Naive B cell (primary cell): Measurements from ENCODE around the gene PHF23. TPM values are rescaled to one million over a fixed set of nuclear protein-coding genes. Genes with fewer than 3 reads are reported as not detected.

Experiments used
- ATAC-seq, 2 donors: fragments of 150-1000 bp; cut with Tn5 transposase; 2 replicates each; pipeline ENCODE4 v1.10.0; 2021; ENCODE audit warnings: low read depth in 2 of 2, mild to moderate bottlenecking in 2 of 2, moderate library complexity in 2 of 2
- DNase-seq: peaks from one replicate; pipeline ENCODE4 v3.0.0; 2022
- H3K27ac Mint-ChIP-seq, 6 donors: one replicate each; pipeline ENCODE4 v1.8.0; 2020 to 2022; ENCODE audit warnings: mild to moderate bottlenecking in 6 of 6, mixed read lengths in 6 of 6, moderate library complexity in 5 of 6, inconsistent platforms in 2 of 6
- H3K27me3 Mint-ChIP-seq, 3 donors: one replicate each; pipeline ENCODE4 v1.8.0; 2021 to 2022; ENCODE audit warnings: mixed read lengths in 3 of 3, mild to moderate bottlenecking in 1 of 3
- H3K36me3 Mint-ChIP-seq, 2 donors: one replicate each; pipeline ENCODE4 v1.8.0; 2020 to 2022; ENCODE audit warnings: mixed read lengths in 2 of 2, inconsistent platforms in 1 of 2, mild to moderate bottlenecking in 1 of 2
- H3K4me1 Mint-ChIP-seq, 3 donors: one replicate each; pipeline ENCODE4 v1.8.0; 2020 to 2022; ENCODE audit warnings: mixed read lengths in 3 of 3, inconsistent platforms in 1 of 3, mild to moderate bottlenecking in 1 of 3, moderate library complexity in 1 of 3
- H3K4me3 Mint-ChIP-seq, 8 donors: one replicate each; pipeline ENCODE4 v1.8.0; 2020 to 2022; ENCODE audit warnings: mild to moderate bottlenecking in 8 of 8, mixed read lengths in 8 of 8, moderate library complexity in 8 of 8, inconsistent platforms in 2 of 8
- H3K9me3 Mint-ChIP-seq, 7 donors: one replicate each; pipeline ENCODE4 v1.8.0; 2020 to 2022; ENCODE audit warnings: mixed read lengths in 7 of 7, mild to moderate bottlenecking in 5 of 7, inconsistent platforms in 2 of 7, moderate library complexity in 1 of 7
- polyA plus RNA-seq, 6 donors: library from polyadenylated mRNA; unstranded; fragments of 300-500 nt; fragmentation: Illumina TruSeq; gene quantifications; one replicate each; pipeline ENCODE4 v1.2.3, GENCODE V29; 2021; ENCODE audit warnings: low read depth in 6 of 6

Gene PHF23
- 10 to 100 TPM; 11.9 to 24.2 (median 20.5) TPM for polyA plus RNA-seq

DNA sequence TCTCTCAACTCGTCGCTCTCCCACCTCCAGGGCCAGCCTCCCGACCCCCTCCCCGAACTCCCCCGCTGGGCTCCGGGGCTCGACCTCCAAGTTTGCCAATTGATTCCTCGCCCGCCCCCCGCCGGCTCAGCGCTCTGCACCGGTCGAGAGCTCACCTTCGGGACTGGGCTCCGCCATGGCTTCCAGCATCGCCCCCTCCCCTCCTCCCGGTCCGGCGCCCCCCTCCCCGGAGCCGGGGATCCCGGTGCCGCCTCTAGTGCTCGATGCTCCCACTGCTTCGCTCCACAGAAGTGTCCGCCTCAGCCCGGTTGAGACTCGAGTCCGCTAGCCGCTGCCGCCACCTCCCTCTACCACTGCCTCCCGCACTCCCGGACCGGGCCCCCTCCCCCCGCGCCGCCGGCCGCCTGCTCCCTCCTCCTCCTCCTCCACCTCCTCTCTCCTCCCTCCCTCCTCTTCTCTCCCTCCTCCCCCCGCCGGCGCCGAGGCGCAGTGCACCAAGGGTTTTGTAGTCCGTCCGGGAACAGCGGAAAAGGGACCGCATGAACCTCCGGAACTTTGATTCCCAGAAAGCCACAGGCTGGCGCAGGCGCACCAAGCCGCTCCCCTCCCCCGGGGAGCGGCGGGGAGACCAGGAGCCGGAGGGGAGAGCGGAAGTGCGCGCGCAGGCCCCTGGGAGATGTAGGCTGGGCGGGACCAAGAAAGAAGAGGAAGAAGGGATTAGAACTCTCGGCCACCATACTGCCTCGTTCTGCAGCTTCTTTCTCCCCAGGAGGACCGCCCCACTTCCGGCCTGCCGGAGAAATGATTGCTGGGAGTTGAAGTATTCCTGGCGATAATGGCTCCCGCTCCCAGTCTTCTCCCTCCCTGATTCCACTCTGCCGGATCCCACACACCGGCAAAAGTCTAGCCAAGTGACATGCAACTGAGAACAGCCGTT lies at the start of gene PHF23:
TSS of gene PHF23 (minus strand) at position 367 of the 937 bp plus-strand sequence. CDS start at position 189, 178 bp downstream.
- DNase-seq (peak; percentile 93), ATAC-seq (peak; percentile 59 to 61)
- H3K27ac Mint-ChIP-seq: peak within 1 kb of the TSS; percentile 91 to 100 (median 98)
- peaks cover 0 to 4% (median 0%) of the 10 kb centered on the region in 7 donors for H3K9me3 Mint-ChIP-seq
- H3K4me1 Mint-ChIP-seq: peaks cover 61 to 73% (median 65%) of the 10 kb centered on the region in 3 donors
- no peaks in the 10 kb centered on the region for H3K27me3 Mint-ChIP-seq
- peak within 1 kb of the TSS; percentile 87 to 100 (median 98) for H3K4me3 Mint-ChIP-seq
- H3K36me3 Mint-ChIP-seq: peaks cover 4 to 32% of the 10 kb centered on the region in 2 donors

DNA sequence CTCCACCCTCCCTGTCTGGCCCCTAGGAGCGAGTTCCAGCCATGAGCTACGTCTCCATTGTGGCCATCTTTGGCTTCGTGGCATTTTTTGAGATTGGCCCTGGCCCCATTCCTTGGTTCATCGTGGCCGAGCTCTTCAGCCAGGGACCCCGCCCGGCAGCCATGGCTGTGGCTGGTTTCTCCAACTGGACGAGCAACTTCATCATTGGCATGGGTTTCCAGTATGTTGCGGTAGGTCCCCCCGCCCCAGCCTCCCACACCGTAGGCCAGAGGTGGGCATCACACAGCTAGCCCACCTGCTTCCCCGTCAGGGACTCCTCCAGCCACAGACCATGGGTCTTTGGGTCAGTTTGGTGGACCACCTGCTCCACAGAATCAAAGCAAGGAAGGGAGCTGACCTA lies 46.4 kb upstream of the PHF23 start:
- Mint-ChIP-seq H3K27ac (no peak overlapping the region), H3K4me3 (no peak overlapping the region), H3K4me1 (peaks cover 12 to 27% (median 22%) of the 10 kb centered on the region in 3 donors), H3K27me3 (peaks cover 26 to 85% (median 50%) of the 10 kb centered on the region in 3 donors), H3K36me3 (no peaks in the 10 kb centered on the region), H3K9me3 (no peaks in the 10 kb centered on the region)
- DNase-seq (no peak), ATAC-seq (no peak)

DNA sequence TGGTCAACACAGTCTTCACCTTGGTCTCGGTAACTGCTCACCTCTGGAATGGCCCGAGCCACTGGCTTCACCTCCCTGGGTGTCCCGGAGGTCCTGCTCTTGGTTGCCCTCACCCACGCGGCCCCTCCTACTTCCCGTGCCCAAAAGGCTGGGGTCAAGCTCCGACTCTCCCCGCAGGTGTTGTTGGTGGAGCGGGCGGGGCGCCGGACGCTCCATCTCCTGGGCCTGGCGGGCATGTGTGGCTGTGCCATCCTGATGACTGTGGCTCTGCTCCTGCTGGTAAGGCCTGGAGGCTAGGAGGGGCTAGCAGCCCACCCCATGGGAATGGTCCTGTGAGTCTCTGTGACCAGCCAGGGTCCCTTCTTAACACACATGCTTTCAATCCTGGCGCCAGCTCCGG lies 45.7 kb upstream of the PHF23 start:
- Mint-ChIP-seq H3K4me1 (peaks cover 18 to 35% (median 29%) of the 10 kb centered on the region in 3 donors), H3K27me3 (peaks cover 26 to 77% (median 42%) of the 10 kb centered on the region in 3 donors), H3K36me3 (no peaks in the 10 kb centered on the region), H3K4me3 (no peak overlapping the region), H3K9me3 (no peaks in the 10 kb centered on the region), H3K27ac (no peak overlapping the region)
- DNase-seq: no peak
- no peak for ATAC-seq

DNA sequence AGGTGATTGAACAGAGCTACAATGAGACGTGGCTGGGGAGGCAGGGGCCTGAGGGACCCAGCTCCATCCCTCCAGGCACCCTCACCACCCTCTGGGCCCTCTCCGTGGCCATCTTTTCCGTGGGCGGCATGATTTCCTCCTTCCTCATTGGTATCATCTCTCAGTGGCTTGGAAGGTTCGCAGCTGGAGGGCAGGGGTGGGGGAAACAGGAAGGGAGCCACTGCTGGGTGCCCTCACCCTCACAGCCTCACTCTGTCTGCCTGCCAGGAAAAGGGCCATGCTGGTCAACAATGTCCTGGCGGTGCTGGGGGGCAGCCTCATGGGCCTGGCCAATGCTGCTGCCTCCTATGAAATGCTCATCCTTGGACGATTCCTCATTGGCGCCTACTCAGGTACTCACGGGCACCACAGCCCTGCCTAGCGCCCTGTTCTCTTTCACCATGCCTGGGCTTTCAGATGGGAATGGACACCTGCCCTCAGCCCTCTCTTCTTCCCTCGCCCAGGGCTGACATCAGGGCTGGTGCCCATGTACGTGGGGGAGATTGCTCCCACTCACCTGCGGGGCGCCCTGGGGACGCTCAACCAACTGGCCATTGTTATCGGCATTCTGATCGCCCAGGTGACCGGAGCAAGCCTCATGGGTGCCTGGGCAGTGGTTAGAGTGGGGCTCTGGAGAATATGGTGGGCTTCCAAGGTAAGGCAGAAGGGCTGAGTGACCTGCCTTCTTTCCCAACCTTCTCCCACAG lies 44.4 kb upstream of the PHF23 start:
- Mint-ChIP-seq H3K4me1 (peaks cover 18 to 37% (median 30%) of the 10 kb centered on the region in 3 donors), H3K27me3 (peaks cover 26 to 72% (median 37%) of the 10 kb centered on the region in 3 donors), H3K4me3 (peak overlapping the region in 3 of 8 donors; percentile 44 to 81 (median 64)), H3K27ac (peak overlapping the region in 1 of 6 donors; percentile 86), H3K9me3 (no peaks in the 10 kb centered on the region), H3K36me3 (no peaks in the 10 kb centered on the region)
- ATAC-seq (no peak), DNase-seq (no peak)

DNA sequence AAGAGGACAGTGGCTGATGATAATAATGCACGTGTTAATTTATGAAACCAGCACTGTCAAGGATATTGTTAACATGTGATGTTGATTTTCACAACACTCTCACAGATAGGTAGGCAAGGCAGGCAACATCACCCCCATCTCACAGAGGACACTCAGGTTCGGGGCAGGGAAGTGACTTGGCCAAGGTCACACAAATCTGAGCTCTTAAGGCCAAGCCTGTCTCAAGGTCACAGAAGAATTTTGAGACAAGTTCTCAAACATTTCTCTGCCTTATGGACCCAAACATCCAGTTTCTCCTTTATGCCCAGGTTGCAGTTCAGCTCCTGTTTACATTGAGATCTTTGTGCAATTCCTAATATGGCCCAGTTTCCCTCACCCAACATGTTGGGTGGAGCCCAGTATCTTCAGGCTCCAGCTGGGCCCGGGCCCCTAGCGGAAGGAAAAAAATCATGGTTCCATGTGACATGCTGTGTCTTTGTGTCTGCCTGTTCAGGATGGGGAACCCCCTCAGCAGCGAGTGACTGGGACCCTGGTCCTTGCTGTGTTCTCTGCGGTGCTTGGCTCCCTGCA lies 43.6 kb upstream of the PHF23 start:
- Mint-ChIP-seq H3K4me3 (peak overlapping the region in 7 of 8 donors; percentile 3 to 80 (median 60)), H3K27ac (peak overlapping the region in 1 of 6 donors; percentile 42), H3K27me3 (peaks cover 19 to 64% (median 29%) of the 10 kb centered on the region in 3 donors), H3K4me1 (peaks cover 18 to 37% (median 30%) of the 10 kb centered on the region in 3 donors), H3K9me3 (no peaks in the 10 kb centered on the region), H3K36me3 (no peaks in the 10 kb centered on the region)
- no peak for ATAC-seq
- DNase-seq: no peak

DNA sequence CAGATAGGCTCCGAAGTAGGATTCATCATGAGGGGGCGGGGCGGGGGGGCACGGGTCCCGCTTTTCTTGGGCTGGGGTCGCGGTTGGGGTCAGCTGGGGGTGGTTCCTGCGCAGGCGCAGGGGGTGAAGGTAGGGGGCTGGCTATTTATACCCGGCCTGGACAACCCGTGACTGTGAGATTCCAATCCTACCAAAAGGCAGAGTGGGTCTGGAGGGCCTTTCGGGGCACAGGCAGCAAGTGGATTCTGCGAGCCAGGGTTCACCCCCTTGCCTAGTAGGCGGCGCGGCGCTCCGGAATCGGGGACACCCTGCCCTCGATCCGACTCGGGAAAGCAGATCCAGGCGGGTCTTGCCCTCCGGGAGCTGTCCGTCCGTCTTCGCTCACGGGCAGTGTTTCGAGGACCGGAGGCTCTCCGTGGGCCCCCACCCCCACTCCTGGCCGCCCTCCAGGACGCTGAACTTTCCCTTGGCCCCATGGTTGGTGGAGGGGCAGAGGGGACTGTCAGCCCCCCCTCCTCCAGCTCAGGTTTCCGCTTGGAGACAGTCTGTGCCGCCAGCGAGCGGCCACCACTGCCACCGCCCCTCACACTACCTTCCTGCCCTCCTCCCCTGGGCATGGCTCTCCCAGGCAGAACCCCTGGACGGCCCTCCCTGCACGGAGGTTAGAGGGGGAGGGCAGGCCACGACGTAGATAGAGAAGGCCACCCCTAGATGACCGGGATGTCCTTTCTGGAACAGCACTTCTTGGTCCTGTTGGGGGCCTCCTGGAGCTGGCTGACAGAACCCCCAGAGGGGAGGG lies 42.9 kb upstream of the PHF23 start:
- ATAC-seq (no peak), DNase-seq (no peak)
- H3K27me3 Mint-ChIP-seq: peaks cover 18 to 58% (median 29%) of the 10 kb centered on the region in 3 donors
- H3K9me3 Mint-ChIP-seq: no peaks in the 10 kb centered on the region
- H3K36me3 Mint-ChIP-seq: no peaks in the 10 kb centered on the region
- peak overlapping the region in 3 of 6 donors; percentile 26 to 64 (median 42) for H3K27ac Mint-ChIP-seq
- H3K4me3 Mint-ChIP-seq: peak overlapping the region; percentile 80 to 92 (median 87)
- H3K4me1 Mint-ChIP-seq: peaks cover 18 to 37% (median 30%) of the 10 kb centered on the region in 3 donors

DNA sequence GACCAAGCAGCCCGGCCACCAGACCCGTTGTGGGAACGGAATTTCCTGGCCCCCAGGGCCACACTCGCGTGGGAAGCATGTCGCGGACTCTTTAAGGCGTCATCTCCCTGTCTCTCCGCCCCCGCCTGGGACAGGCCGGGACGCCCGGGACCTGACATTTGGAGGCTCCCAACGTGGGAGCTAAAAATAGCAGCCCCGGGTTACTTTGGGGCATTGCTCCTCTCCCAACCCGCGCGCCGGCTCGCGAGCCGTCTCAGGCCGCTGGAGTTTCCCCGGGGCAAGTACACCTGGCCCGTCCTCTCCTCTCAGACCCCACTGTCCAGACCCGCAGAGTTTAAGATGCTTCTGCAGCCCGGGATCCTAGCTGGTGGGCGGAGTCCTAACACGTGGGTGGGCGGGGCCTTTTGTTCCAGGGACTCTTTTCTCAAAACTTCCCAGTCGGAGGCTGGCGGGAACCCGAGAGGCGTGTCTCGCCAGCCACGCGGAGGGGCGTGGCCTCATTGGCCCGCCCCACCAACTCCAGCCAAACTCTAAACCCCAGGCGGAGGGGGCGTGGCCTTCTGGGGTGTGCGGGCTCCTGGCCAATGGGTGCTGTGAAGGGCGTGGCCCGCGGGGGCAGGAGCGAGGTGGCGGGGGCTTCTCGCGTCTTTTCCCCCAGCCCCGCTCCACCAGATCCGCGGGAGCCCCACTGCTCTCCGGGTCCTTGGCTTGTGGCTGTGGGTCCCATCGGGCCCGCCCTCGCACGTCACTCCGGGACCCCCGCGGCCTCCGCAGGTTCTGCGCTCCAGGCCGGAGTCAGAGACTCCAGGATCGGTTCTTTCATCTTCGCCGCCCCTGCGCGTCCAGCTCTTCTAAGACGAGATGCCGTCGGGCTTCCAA lies 42.1 kb upstream of the PHF23 start, which contains the start of gene SLC2A4:
TSS of gene SLC2A4 (plus strand) at position 645 of the 879 bp plus-strand sequence. CDS start at position 862, 217 bp downstream.
- no peaks in the 10 kb centered on the region for H3K36me3 Mint-ChIP-seq
- peaks cover 16 to 50% (median 24%) of the 10 kb centered on the region in 3 donors for H3K27me3 Mint-ChIP-seq
- H3K27ac Mint-ChIP-seq: peak within 1 kb of the TSS; percentile 64 to 96 (median 90)
- peak within 1 kb of the TSS; percentile 80 to 92 (median 88) for H3K4me3 Mint-ChIP-seq
- peaks cover 18 to 37% (median 26%) of the 10 kb centered on the region in 3 donors for H3K4me1 Mint-ChIP-seq
- no peaks in the 10 kb centered on the region for H3K9me3 Mint-ChIP-seq
- DNase-seq (peak; percentile 73), ATAC-seq (peak; percentile 60 to 68)

DNA sequence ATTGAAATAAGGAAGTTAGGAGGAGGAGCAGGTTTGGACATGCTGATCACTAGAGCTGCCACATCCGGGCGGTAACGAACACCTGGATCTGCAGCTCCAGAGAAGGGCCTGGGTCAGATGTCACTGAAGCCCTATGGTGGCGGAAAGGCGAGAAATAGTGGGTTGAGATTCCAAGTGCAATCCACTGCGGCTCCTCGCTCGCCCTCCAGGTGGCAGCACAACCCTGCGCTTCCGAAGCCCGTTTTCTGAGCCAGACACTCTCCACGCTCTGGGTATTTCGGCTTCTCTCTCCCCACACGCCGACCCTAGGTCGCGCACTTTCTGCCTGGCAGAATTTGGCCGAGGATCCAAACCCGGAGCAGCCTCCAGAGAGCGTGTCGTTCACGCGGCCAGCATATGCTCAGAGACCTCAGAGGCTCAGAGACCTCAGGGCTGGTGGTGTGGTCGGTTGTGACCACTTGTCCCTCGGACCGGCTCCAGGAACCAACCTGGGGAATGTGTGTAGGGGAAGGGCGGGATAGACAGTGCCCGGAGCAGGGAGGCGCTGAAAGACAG lies 41.3 kb upstream of the PHF23 start:
- peaks cover 18 to 37% (median 26%) of the 10 kb centered on the region in 3 donors for H3K4me1 Mint-ChIP-seq

DNA sequence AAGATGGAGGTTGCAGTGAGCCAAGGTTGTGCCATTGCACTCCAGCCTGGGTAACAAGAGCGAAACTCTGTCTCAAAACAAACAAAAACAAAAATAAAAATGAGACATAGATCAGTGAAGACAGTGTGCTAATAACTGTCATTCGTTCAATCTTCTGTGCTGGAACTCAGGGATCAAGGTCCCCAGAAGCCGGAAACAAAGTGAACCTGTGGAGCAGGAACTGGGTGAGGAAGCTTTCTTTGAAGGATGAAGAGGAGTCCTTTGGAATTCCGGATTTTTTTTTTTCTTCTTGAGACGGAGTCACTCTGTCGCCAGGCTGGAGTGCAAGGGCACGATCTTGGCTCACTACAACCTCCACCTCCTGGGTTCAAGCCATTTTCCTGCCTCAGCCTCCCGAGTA lies 40.2 kb upstream of the PHF23 start:
- Mint-ChIP-seq H3K4me1 (peaks cover 18 to 37% (median 26%) of the 10 kb centered on the region in 3 donors), H3K27me3 (peaks cover 10 to 33% (median 20%) of the 10 kb centered on the region in 3 donors), H3K9me3 (no peaks in the 10 kb centered on the region), H3K27ac (peak overlapping the region in 1 of 6 donors; percentile 29), H3K36me3 (no peaks in the 10 kb centered on the region), H3K4me3 (peak overlapping the region in 1 of 8 donors; percentile 5)
- ATAC-seq (no peak), DNase-seq (no peak)

More for the DNA sequence above, 41.3 kb upstream of the PHF23 start:
- Mint-ChIP-seq H3K9me3 (no peaks in the 10 kb centered on the region), H3K4me3 (peak overlapping the region; percentile 80 to 92 (median 88)), H3K27ac (peak overlapping the region; percentile 44 to 96 (median 88)), H3K27me3 (peaks cover 10 to 44% (median 20%) of the 10 kb centered on the region in 3 donors), H3K36me3 (no peaks in the 10 kb centered on the region)
- DNase-seq (peak; percentile 85), ATAC-seq (peak; percentile 83 to 84)

DNA sequence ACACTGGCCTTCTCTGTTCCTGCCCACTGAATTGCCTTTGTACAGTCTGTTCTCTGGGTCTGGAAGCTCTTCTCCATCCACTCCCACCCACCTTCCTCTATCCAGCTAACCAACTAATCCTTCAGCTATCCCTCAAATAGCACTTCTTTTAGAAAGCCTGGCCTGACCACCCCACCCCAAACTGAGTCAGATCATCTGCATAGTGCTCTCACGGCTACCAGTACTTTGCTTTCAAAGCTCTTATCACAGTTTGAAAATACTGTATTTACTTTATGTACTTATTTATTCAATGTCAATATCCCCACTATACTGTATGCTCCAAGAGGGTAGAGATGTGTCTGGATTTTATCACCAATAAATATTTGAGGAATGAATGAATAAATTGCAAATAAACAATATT lies 27.5 kb upstream of the PHF23 start:
- H3K9me3 Mint-ChIP-seq: no peaks in the 10 kb centered on the region
- H3K36me3 Mint-ChIP-seq: no peaks in the 10 kb centered on the region
- H3K27me3 Mint-ChIP-seq: peaks cover 13 to 44% (median 32%) of the 10 kb centered on the region in 3 donors
- no peak for ATAC-seq
- DNase-seq: no peak
- H3K27ac Mint-ChIP-seq: no peak overlapping the region
- H3K4me3 Mint-ChIP-seq: no peak overlapping the region
- H3K4me1 Mint-ChIP-seq: peaks cover 15 to 19% (median 17%) of the 10 kb centered on the region in 3 donors

DNA sequence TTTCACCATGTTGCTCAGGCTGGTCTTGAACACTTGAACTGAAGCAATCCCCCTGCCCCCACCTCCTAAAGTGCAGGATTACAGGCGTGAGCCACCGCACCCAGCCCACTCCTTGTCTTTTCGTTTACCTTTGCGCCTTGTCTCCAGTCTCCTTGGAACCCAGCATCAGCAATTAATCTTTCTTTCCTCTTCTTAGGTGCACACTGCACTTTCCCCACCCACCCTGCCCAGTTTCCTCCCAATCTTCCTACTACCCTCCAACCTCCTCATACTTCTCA lies 24.5 kb upstream of the PHF23 start:
- DNase-seq (no peak), ATAC-seq (no peak)
- Mint-ChIP-seq H3K27me3 (peaks cover 4 to 28% (median 18%) of the 10 kb centered on the region in 3 donors), H3K27ac (peak overlapping the region in 1 of 6 donors; percentile 75), H3K4me1 (peaks cover 15 to 31% (median 17%) of the 10 kb centered on the region in 3 donors), H3K4me3 (peak overlapping the region in 6 of 8 donors; percentile 76 to 88 (median 87)), H3K36me3 (no peaks in the 10 kb centered on the region), H3K9me3 (no peaks in the 10 kb centered on the region)
